Stimulated activated CD4-positive, alpha-beta T cell treated with anti-CD3 and anti-CD28 coated beads, Interleukin-1b, Interleukin-23, amount 100 ng/mL, for 1 hour (primary cell): Measurements from ENCODE around the gene TMEM89.

Experiments
- DNase-seq, 2 donors: peaks; one replicate each; pipeline ENCODE4 v3.0.0-alpha.2; 2020; ENCODE audit warnings: low read depth in 2 of 2

The TMEM89 gene

GRCh38 chr3:48591436-48591835, 30.1 kb downstream of the TMEM89 start:
- DNase-seq: no peak

- no peak for DNase-seq
Observed at GRCh38 chr3:48588230-48588629, 33.3 kb downstream of the TMEM89 start.

- DNase-seq: no peak
Observed at GRCh38 chr3:48587686-48588085, 33.9 kb downstream of the TMEM89 start.

DNA sequence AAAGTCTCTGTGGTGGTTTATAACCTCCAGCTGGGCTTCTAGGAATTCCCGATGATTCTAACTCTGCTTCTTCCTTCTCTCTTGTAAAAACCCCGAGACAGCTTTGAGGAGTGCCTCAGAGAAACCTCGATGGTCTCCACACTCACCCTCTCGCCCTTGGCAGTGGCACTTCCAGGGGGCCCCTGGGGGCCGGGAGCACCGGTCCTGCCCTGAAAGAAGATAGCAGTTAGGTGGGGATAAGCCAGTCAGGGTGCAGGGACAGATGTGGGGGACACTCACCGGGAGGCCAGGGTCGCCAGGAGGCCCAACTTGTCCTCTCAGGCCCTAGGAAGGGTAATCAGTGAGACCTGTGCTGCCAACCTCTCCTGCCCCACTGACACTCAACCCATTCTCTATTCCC, 36.2 kb downstream of the TMEM89 start:
- DNase-seq: no peak

- no peak for DNase-seq
Observed at GRCh38 chr3:48584836-48585235, 36.7 kb downstream of the TMEM89 start.

- DNase-seq: no peak
Observed at GRCh38 chr3:48581621-48582481, 39.7 kb downstream of the TMEM89 start.

GRCh38 chr3:48576647-48577046, 44.9 kb downstream of the TMEM89 start:
- DNase-seq: no peak

- no peak for DNase-seq
Observed at GRCh38 chr3:48575366-48575765, 46.2 kb downstream of the TMEM89 start.

DNA sequence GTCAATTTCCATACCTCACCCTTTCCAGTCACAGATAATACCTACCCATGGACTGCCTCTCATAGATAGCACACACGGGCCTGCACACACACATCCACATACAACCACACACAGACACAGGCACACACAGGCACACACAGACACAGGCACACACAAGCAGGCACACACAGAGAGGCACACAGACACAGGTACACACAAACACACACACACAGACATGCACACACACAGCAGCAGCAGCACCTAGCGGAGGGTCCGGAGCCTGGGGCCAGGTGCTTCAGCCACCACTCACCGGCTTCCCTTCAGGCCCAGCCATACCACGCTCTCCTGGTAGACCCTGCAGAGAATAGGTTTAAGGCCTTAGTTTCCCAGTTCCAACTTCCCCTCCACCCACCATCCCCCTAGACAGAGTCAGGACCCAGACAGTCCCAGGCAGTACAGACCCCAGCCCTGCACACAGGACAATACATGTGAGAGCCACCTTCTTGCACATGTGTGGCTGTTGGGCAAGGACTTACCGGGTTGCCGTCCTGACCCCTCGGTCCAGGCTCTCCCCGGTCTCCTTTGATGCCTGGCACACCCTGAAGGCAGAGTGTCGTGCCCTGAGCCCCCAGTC, 47.5 kb downstream of the TMEM89 start:
- DNase-seq: no peak

- no peak for DNase-seq
Observed at GRCh38 chr3:48572517-48572916, 49.1 kb downstream of the TMEM89 start.

DNA sequence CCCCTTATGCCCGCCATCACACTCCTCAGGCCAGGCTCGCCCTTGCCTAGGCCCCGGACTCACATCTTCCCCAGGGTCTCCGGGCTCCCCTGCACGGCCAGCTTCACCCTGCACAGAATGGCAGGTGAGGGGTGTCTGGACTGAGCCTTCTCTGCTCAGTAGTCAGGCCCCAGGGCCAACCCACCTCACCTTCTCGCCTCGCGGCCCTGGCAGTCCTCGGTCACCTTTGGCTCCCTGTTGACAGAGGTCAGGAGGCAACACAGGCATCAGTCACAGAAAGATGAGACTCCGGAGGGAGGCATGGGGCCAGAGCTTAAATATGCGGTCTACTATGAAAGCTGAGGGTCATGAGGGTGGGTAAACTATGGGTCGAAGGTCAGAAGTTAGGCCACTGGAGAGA, 49.6 kb downstream of the TMEM89 start:
- DNase-seq: no peak
